Measurements from ENCODE around the gene LRRC3B.
"Not testable (repeated sequence)": the region's sequence is repeated elsewhere in the genome, so short reads cannot be mapped to it uniquely, and the experiment has no call there.

The LRRC3B gene

GRCh38 chr3:26622621-26623418 is at the start of gene LRRC3B:
LRRC3B (plus strand) TSS chr3:26622772; CDS start chr3:26709673, 86,901 bp downstream.
- DNase-seq: no peak

GRCh38 chr3:26574766-26575165 is 47.8 kb upstream of the LRRC3B start:
- no peak for DNase-seq

- DNase-seq: no peak
Measured at GRCh38 chr3:26579116-26579515, 43.5 kb upstream of the LRRC3B start.

- no peak for DNase-seq
Measured at GRCh38 chr3:26587571-26587970, 35.0 kb upstream of the LRRC3B start.

GRCh38 chr3:26588931-26589330 is 33.6 kb upstream of the LRRC3B start:
- no peak for DNase-seq

- DNase-seq: no peak
Measured at GRCh38 chr3:26589678-26590077, 32.9 kb upstream of the LRRC3B start.

GRCh38 chr3:26590919-26591484 is 31.6 kb upstream of the LRRC3B start:
- no peak for DNase-seq

GRCh38 chr3:26591926-26592325 is 30.6 kb upstream of the LRRC3B start:
- DNase-seq: no peak

GRCh38 chr3:26592451-26592850 is 30.1 kb upstream of the LRRC3B start:
- DNase-seq: no peak

- DNase-seq: no peak
Measured at GRCh38 chr3:26596335-26596734, 26.2 kb upstream of the LRRC3B start.

GRCh38 chr3:26603311-26603710 is 19.3 kb upstream of the LRRC3B start:
- DNase-seq: not testable (repeated sequence)

GRCh38 chr3:26603771-26604170 is 18.8 kb upstream of the LRRC3B start:
- DNase-seq: not testable (repeated sequence)

GRCh38 chr3:26614006-26614685 is 8.4 kb upstream of the LRRC3B start:
- DNase-seq: no peak

- DNase-seq: no peak
Measured at GRCh38 chr3:26621176-26621575, 1.4 kb upstream of the LRRC3B start.

GRCh38 chr3:26621906-26622620 is 509 bp upstream of the LRRC3B start:
- no peak for DNase-seq

GRCh38 chr3:26623419-26624208 is 1.0 kb downstream of the LRRC3B start:
- no peak for DNase-seq

- DNase-seq: no peak
Measured at GRCh38 chr3:26624209-26624765, 1.7 kb downstream of the LRRC3B start.

GRCh38 chr3:26625187-26625586 is 2.6 kb downstream of the LRRC3B start:
- no peak for DNase-seq

GRCh38 chr3:26627080-26627479 is 4.5 kb downstream of the LRRC3B start:
- no peak for DNase-seq

- no peak for DNase-seq
Measured at GRCh38 chr3:26628915-26629314, 6.3 kb downstream of the LRRC3B start.

GRCh38 chr3:26630669-26631389 is 8.3 kb downstream of the LRRC3B start:
- DNase-seq: no peak

GRCh38 chr3:26631390-26631738 is 8.8 kb downstream of the LRRC3B start:
- no peak for DNase-seq

Data from CD4-positive, alpha-beta T cell treated with Interleukin-17A for 4 hours (primary cell).